NCI-H1694 treated with DMSO at 0.1 percent for 48 hours (cell line): ENCODE data around the gene AOC2.
A peak's percentile ranks its signal among the peaks of the same experiment; 100 is the strongest.

Experiments used
- DNase-seq: peaks from one replicate; lab custom pipeline; 2025; lab: John Stamatoyannopoulos, UW

Gene AOC2, protein sequence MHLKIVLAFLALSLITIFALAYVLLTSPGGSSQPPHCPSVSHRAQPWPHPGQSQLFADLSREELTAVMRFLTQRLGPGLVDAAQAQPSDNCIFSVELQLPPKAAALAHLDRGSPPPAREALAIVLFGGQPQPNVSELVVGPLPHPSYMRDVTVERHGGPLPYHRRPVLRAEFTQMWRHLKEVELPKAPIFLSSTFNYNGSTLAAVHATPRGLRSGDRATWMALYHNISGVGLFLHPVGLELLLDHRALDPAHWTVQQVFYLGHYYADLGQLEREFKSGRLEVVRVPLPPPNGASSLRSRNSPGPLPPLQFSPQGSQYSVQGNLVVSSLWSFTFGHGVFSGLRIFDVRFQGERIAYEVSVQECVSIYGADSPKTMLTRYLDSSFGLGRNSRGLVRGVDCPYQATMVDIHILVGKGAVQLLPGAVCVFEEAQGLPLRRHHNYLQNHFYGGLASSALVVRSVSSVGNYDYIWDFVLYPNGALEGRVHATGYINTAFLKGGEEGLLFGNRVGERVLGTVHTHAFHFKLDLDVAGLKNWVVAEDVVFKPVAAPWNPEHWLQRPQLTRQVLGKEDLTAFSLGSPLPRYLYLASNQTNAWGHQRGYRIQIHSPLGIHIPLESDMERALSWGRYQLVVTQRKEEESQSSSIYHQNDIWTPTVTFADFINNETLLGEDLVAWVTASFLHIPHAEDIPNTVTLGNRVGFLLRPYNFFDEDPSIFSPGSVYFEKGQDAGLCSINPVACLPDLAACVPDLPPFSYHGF

GRCh38 chr17:42844271-42844670 is at the start of gene AOC2:
Gene AOC2, plus strand, starts transcription at chr17:42844580. Its CDS starts 47 bp downstream, at chr17:42844627.
- no peak for DNase-seq

DNA sequence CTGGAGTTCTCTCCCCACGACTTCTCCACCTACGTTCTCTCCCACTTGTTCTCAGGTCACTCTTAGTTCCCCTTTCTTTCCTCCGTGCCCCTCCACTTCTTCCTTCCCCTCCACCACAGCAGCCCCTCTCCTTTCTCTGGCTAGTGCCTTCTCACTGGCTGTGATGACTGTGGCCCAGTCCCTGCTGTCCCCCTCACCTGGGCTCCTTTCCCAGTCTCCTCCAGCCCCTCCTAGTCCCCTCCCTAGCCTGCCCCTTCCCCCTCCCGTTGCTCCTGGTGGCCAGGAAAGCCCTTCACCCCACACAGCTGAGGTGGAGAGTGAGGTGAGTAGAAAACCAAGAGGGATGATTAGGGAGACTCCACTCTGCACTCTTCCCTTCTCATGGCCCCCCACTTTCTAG is 49.3 kb upstream of the AOC2 start:
- no peak for DNase-seq

DNA sequence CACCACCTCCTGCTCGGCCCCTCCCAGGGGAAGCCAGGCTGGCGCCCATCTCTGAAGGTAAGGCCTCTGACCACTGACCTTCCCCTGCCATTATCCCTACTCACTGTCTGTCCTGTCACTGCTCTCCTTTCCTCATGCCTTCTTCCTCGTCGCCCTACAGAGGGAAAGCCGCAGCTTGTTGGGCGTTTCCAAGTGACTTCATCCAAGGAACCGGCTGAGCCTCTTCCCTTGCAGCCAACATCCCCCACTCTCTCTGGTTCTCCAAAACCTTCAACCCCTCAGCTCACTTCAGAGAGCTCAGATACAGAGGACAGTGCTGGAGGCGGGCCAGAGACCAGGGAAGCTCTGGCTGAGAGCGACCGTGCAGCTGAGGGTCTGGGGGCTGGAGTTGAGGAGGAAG is 48.9 kb upstream of the AOC2 start:
- no peak for DNase-seq

- no peak for DNase-seq
These were observed 48.2 kb upstream of the AOC2 start for GRCh38 chr17:42796066-42796758.

DNA sequence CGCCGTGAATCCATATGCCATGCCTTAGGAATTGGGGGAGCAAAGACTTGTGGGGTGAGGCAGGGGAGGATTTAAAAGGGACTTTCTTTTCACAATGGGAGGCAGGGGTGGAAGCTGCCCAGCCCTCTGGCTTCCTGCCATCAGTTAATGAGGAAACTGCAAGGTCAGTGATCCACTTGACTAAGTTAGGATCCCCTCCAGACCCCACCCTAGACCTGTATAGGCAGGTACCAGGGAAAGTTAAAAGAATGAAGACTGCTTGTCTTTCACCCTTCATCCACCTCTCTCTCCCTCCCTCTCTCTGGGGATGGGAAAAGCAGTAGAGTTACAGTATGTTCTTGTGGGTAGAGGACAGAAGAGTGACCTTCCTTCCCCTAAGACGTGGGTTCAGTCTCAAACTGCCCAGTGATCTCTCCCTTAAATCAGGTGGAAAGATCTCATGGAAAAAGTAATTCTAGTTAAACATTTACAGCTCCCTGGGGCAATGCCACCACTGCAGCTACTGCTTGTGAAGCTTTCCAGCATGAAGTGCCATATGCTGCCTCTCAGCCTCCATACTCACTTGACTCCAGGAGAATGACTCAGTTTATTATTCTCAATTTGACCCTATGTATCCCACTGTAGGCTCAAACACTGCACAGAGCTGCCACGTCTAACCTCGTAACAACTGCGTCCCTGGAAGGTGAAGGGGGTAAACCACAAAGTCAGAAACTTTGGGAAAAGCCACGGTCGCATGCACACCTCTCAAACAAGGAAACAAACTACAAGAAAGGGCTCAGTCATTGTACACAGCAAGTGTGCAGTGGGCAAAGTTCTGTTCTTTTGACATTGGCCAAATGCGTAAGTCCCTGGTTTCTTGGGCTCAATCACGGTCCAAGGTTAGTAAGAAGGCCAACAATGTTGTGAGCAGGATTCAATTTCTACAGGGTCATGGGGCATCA is 47.0 kb upstream of the AOC2 start:
- DNase-seq = no peak

DNA sequence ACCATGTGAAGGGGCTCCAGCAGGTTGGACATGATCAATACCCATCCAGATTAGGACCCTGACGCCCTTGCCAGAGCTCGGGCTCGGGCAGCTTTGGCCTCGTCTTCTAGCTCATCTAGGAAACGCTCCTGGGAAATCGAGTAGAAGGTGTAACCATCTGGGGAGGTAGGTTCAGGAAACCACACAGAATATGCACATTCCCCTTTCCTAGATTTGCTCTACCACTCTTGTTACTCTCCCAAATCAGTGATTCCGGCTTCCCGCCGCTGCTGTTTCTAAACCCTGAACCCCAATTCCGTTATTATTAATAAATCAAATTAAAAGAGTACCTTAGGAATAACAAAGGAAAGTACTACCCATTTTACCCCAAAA is 46.4 kb upstream of the AOC2 start:
- no peak for DNase-seq

DNA sequence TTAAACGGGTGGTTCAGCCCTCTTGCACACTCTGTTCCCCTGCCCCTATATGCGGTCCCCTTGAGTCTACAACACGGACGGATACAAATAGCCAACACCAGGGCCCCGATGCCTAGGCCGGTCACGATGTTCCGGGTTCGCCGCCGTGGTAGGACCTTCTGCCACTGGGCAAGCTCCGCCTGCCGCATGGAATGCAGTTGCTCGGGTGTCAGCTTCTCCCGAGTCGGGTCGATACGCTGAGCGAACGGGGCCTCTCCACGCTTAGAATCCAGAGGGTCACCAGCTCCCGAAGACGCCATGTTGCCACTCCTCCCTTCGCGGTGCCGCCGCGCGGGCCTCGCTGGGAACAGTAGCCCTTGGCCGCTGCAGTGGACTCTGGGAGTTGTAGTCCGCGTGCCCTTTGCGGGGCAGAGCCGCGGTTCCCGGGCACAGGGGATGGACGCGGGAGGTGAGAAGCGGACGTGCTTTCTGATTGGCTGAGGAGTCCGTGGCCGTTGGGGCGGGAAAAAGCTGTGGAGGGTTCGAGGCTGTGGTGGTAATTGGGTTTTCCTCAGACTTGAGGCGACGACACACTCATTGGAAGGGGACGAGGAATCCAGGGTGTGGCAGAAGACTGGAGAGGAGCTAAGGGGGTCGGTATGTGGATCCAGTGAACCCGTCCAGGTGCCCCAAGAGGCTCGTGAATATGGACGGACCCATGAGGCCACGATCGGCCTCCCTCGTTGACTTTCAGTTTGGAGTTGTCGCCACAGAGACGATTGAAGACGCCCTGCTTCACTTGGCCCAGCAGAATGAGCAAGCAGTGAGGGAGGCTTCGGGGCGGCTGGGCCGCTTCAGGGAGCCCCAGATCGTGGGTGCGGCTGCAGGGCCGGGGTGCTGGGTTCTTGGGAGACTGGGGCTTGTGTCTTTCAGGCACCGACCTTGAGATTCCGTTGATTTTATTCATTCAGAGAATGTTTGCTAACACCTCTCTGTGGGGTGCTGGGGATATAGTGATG is 45.7 kb upstream of the AOC2 start, which contains the start of the genes CNTD1 and COA3:
Gene CNTD1 (plus strand): TSS at position 479 of the 998 bp plus-strand sequence. CDS start 207 bp downstream, at position 686.
Gene COA3 (minus strand): TSS at position 322 of the 998 bp plus-strand sequence. CDS start 23 bp downstream, at position 299.
- peak; percentile 62 for DNase-seq

DNA sequence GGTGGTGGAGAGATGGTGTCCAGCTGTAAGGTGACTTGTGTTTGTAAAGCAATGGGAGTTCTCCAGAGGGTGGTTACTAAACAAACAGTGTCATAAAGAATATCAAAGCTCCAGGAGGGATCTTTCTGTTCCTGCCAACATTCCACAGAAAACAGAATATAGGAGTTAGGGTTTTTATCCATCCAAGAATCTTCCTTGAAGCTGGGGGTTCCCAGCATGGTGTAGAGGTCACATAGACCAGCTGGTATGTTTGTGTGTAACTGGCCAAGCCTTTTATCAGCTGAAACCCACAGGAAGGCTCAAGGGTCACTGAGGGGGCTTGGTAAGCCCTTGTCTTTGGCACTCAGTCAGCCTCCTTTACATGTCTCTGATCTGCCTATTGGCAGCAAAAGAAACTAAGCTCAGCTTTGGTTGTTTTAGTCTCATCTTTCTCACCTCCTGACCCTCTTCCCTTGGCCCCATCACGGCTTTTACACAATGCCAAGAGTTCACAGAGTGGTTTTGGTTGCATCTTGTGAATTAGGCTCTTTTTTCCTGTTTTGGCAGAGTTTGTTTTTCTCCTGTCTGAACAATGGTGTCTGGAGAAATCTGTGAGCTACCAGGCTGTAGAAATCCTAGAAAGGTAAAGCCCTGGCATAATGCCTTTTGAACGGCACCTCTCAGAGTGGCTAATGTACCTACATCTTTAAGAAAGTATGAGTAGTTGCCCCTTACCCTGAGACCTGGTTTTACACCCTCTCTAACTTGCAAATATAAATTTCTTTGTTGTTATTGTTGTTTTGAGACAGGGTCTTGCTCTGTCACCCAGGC is 41.1 kb upstream of the AOC2 start:
- DNase-seq = no peak

DNA sequence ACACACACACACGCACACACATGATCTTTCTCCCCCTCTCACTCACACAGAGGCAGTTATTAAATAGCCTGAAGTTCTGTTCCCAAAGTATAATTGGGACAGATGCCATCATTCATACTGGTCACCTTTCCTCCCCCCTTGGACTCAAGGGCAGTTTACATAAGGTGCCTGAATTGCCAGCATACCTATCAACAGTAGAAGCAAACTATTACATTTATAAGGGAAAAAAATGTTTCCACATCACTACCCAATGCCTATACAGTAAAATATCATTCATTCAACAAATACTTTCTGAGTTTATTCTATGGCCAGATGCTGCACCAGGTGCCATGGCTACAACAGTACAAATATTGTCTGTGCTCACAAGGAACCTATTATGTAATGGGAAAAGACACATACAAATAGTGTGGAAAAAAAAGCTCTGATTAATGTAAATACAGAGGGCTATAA is 39.4 kb upstream of the AOC2 start:
- DNase-seq = no peak

- DNase-seq = no peak
These were observed 38.1 kb upstream of the AOC2 start for GRCh38 chr17:42806249-42806648.

- DNase-seq = no peak
These were observed 35.1 kb upstream of the AOC2 start for GRCh38 chr17:42809250-42809649.

GRCh38 chr17:42814633-42815399 is 29.6 kb upstream of the AOC2 start:
- no peak for DNase-seq

- no peak for DNase-seq
These were observed 26.5 kb upstream of the AOC2 start for GRCh38 chr17:42817866-42818265.

GRCh38 chr17:42818379-42818778 is 26.0 kb upstream of the AOC2 start:
- no peak for DNase-seq

DNA sequence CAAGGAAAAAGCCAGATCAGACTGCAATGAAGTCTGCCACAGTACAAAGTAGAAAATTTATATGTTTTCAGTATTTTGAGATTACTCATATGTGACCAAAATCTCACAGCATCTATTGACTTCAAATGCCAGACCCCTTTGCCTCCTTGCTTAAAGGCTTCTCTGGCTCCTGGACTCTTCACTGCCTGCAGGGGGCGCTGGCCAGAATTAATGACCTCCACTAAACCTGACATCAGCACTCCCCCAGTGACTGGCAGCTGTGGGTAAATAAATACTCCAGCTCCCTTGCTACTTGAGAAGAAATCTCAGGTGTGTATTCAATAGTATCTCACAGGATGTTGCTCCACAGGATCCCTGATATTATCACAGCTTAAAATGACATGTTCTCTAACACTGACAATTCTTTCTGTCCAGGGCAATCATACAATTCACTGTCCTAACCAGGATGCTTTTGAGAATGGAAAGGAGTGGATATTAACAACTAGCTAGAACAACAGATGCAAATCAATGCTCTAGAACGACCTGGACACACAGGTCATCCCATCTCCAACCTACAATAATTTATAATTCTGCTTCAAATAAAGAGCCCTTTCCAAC is 24.3 kb upstream of the AOC2 start:
- peak; percentile 59 for DNase-seq

- DNase-seq = no peak
These were observed 23.2 kb upstream of the AOC2 start for GRCh38 chr17:42821176-42821575.

GRCh38 chr17:42827472-42827871 is 16.9 kb upstream of the AOC2 start:
- DNase-seq = no peak

GRCh38 chr17:42830971-42831370 is 13.4 kb upstream of the AOC2 start:
- DNase-seq = no peak
